Activated T-cell treated with anti-CD3 and anti-CD28 coated beads for 24 hours (primary cell): ENCODE data around the gene TRIOBP.
"Not testable (repeated sequence)": the region's sequence is repeated elsewhere in the genome, so short reads cannot be mapped to it uniquely, and the experiment has no call there.

Source experiments
- DNase-seq: peaks from one replicate; pipeline ENCODE4 v3.0.0-alpha.2; 2020; ENCODE audit warnings: low read depth

TRIOBP gene

DNA sequence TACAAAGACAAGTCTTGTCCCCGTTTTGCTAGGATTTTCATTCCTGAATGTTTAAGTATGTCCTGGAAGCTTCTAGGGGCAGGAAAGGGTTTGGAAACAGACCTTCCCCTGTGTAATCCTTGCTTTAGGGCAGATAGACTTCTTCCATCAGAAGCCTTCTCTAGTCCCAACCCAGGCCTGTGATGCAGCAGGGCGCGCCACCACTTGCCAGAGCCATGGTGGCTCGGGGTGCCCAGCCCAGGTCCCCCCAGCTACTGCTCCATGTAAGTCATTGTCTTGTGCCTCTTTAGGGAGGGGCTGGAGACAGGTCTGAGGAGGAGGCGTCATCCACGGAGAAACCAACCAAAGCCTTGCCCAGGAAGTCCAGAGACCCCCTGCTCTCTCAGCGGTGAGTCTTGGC, 6.4 kb upstream of the TRIOBP start:
- no peak for DNase-seq

DNA sequence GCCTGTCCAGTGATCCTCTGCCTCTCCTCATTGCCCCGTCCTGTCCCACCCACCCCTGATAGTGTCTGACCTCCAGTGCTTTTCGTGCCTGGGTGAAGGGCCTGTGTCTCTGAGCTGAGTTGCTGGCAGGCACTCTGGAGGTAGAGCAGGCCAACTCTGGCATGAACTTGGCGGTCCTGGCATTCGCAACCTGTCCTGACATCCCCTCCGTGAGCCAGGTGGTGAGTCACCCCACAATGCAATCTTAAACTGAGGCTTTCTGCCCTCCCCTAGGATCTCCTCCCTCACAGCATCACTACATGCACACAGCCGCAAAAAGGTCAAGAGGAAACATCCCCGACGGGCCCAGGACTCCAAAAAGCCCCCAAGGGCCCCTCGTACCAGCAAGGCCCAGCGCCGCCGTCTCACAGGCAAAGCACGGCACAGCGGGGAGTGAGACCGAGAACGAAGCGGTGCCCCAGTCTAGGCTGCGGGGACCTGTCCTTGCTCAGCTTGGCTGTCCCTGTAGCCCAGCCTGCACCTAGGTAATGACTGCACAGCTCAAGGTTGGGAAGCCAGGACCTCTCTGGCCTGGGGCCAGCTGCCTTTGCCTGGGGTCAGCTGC, 5.8 kb upstream of the TRIOBP start:
- DNase-seq: no peak

DNA sequence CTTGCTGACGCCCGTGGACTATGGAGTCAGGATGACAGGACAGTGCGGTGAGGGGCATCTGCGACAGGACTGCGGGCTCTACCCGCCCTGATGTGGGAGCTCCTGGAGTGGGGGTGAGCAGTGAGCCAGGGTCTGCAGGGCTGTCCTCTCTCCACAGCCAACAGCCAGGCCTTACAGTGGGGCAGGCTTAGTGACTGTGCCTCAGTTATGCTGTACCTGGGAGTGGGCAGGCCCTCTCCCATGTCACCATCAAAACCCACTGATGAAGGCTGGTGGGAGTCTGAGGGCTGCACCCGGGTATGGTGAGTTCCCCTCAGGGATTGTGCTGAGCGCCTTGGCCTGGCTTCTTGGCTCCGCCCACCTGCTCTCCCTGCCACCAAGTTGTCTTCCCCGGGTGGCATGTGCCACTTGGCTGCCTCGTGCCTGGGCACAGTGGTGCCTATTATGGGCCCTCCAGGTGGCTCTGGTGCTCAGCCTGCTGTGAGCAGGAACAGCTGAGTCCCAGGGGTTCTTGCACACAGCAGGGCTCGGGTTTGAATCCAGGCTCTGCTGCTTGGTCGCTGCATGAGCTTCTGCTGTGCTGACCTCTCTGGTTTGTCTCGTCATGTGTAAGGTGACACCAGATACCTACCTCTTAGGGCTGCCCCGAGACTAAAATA, 4.1 kb upstream of the TRIOBP start:
- DNase-seq: no peak

DNA sequence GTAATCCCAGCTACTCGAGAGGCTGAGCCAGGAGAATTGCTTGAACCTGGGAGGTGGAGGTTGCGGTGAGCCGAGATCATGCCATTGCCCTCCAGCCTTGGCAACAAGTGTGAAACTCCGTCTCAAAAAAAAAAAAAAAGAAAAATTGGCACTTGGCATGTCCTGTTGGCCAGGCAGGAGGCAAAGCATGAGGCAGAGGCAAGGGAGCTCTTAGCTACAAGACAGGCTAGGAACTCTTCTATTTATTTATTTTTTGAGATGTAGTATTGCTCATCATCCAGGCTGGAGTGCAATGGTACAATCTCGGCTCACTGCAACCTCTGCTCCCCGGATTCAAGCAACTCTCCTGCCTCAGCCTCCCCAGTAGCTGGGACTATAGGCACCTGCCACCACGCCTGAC, 2.7 kb upstream of the TRIOBP start:
- DNase-seq: not testable (repeated sequence)

DNA sequence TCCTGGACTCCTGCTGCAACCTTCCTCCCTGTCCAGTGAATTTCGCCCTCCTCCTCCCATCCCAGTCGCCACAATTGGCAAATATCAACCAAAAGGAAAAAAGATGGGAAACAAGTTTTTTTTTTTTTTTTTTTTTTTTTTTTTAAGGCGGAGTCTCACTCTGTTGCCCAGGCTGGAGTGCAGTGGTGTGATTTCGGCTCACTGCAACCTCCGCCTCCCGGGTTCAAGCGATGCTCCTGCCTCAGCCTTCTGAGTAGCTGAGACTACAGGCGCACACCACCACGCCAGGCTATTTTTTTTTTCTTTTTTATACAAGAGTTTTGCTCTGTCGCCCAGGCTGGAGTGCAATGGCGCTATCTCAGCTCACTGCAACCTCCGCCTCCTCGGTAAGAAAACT, 590 bp upstream of the TRIOBP start:
- DNase-seq: not testable (repeated sequence)

DNA sequence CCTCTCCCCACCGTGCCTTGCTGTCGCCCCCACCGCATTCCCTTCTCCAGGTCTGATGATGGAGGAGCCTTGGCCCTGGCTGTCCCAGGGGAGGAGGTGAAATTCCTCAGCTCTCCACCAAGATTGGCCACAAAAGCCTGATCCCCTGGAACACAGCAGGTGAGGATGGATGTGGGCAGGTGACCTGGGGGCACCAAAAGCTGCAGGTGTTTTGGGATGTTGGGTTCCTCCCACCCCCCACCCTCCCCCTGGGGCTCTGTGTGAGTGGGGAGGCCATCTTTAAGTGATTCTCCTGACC, 639 bp downstream of the TRIOBP start:
- DNase-seq: no peak

DNA sequence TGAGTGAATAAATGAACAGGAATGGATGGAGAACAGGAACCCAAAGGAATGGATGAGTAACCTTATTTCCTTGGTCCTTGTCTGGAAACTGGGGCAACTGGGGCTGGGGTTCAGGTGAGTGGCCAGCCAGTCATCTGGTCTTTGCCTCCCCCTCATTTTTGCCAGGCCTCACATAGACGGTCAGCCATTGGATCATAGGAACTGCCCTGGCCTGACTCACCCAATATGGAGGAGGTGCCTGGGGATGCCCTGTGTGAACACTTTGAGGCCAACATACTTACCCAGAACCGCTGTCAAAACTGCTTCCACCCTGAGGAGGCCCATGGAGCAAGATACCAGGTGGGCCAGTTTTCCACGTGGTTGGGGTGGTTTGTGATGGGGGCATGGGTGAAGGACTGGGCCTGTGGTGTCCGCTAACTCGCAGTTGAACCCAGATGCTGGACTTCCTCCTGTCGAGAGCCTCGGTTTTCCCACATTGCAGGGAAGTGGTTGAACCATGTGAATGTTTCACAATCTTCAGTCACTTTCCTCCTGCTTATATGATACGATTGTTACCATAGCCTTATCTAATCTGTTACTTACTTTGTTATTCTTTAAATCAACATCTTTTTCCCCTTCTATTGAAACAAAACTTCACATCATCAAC, 4.4 kb downstream of the TRIOBP start:
- no peak for DNase-seq

DNA sequence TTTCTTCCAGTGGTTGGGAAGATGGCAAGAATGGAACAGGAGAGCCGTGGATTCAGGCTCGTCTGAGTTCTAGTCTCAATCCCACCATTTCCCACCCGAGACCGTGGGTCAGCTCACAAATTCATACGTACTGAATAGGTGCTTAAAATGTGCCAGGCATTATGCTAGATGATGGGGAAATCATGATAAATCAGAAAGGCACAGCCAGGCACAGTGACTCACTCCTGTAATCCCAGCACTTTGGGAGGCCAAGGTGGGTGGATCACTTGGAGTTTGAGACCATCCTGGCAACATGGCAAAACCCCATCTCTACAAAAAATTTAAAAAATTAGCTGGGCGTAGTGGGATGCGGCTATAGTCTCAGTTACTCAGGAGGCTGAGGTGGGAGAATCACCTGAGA, 7.1 kb downstream of the TRIOBP start:
- DNase-seq: no peak

DNA sequence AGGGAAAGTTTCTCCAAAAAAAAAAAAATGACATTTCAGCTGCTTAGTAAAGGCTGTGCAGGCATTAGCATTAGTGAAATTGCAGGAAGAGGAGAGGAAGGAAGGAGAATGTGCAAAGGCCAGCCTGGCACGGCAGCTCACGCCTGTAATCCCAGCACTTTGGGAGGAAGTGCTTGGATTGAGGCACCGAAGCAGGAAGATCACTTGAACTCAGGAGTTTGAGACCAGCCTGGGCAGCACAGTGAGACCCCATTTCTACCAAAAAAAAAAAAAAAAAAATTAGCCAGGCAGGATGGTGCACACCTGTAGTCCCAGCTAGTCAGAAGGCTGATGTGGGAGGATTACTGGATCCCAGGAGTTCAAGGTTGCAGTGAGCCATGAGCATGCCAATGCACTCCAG, 7.8 kb downstream of the TRIOBP start:
- no peak for DNase-seq

DNA sequence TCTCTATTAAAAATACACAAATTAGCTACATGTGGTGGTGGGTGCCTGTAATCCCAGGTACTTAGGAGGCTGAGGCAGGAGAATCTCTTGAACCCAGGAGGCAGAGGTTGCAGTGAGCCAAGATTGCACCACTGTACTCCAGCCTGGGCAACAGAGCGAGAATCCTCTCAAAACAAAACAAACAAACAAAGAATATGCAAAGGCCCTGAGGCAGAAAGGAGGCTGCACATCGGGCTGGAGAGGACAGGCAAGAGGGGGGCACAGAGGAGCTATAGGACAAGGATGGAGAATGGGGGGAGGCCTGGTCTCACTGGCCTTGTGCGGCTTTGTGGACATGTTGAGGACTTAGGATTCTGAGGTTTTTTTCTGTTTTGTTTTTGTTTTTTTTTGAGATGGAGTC, 8.4 kb downstream of the TRIOBP start:
- DNase-seq: no peak

DNA sequence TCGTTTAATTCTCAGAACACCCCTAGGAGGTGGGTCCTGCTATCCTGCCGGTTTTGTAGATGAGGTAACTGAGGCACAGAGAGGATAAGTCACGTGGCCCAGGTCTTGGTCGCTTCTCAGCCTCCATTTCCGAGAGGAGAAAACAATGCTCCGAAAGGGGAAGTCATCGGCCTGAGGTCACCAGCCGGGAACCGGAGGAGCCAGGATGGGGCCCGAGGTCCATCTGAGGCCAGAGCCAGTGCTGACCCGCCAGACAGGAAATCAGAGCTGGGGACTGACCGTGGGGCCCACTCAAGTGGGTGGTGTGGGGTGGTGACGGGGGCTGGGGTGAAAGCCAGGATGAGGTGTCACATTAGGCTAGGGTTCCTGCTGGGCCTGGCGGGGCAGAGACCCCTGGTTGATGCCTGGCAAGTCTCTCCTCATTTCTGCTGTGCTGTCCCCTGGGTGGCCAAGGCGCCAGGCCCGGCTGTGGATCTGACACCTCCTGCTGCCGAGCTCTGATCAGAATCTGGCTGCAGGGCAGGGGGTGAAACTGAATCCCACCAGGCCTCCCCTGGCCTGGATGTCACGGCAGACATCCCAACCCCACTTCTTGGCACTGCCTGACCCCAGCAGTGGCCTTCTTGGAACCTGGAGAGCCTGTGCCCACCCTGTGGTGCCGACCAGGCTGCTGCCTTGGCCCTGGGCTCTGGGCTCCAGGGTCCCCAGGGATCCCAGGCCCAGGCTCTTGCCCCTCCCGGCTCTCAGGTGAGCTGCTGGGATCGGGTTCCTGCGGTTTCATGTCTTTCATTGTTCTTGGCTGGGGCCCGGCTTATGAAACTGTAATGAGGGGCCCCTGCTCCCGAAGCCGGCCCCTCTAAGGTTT, 12.0 kb downstream of the TRIOBP start:
- no peak for DNase-seq

DNA sequence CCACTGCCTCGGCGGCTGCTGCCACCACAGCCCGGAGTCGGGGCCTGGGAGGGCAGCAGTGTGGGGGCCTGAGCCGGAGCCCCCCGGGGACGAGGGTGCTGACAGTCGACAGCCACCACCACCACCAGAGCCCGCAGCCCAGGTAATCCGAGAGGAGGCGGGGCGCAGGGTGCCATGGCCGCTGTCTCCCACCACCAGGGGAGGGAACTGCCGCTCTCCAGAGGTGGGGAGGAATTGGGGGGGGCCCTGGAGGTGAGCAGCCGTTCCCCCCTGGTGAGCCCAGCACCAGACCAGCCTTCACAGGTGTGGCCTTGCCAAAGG, 12.6 kb downstream of the TRIOBP start:
- DNase-seq: no peak

DNA sequence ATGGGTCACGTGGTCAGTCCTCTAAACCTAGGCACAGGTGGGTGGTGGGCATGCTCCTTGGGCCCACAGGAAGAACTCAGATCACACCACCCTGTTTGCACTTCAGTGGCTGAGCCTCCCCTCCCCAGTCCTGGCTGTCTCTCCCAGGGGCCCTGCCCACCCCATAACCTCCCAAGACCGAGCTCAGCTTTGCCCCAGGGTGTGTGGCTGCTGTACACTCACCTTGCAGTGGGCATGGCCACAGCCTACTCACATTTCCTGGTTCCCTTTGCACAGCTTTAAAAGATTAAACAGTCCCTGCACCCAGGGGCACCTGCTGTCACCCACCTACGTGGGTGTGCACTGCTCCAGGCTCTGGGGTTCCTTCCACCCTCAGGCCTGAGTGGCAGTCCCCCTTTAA, 13.8 kb downstream of the TRIOBP start:
- no peak for DNase-seq

DNA sequence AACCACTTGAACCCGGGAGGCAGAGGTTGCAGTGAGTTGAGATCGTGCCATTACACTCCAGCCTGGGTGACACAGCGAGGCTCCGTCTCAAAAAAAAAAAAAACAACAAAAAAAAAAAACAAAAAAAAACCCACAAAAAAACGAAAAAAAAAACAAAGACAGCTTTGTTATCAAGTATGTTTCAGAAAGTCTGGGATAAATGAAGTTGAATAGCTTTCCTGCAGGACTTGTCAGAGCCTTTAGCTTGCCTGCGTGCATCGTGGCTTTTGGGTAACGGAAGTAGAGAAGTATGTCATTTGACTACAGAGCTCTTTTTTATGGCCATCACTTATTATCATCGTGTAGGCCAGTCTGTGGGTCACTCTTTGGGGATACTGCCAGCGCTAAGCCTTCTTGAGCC, 14.6 kb downstream of the TRIOBP start:
- DNase-seq: no peak

DNA sequence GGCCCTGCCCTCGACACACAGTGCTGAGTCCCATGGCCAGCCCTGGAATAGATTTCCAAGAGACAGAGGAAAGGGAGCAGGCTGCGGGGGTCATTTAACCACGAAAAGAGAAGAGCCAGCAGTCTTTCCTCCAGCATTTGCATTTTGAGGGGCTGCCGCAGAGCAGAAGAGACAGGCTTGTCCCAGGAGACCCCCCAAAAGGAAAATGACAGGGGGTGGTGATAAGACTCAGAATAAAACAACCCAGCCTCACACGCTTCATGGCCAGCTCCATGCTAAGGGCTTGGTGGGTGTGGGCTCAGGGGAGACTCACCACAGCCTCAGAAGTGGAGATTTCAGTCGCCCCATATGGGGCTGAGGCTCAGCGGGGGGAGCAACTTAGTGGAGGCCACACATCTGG, 16.9 kb downstream of the TRIOBP start:
- DNase-seq: no peak

DNA sequence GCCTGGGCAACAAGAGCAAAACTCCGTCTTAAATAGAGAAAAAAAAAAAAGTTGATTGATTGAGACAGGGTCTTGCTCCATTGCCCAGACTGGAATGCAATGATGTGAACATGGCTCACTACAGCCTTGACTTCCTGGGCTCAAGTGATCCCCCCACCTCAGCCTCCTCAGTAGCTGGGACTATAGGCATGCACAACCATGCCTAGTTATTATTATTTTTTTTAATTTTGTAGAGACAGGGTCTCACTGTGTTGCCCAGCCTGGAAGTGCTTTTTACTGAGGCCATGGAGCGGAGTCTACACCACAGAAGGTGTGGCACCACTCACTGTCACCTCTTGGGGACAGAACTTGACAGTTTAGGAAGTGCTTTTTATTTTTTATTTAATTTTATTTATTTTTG, 17.8 kb downstream of the TRIOBP start:
- DNase-seq: no peak

DNA sequence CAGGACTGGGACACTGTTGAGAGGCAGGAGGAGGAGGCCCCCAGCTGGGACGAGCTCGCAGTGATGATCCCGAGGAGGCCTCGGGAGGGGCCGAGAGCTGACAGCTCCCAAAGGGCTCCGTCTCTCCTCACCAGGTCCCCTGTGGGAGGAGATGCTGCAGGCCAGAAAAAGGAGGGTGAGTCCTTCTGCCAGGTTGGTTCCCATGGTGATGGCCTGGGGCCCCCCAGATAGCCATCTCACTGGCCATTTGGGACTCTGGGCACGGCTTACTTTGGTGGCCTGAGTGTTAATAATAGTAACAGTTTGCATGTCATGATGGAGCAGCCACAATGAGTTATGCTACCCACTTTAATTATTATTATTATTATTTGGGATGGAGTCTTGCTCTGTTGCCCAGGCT, 18.9 kb downstream of the TRIOBP start:
- DNase-seq: no peak

DNA sequence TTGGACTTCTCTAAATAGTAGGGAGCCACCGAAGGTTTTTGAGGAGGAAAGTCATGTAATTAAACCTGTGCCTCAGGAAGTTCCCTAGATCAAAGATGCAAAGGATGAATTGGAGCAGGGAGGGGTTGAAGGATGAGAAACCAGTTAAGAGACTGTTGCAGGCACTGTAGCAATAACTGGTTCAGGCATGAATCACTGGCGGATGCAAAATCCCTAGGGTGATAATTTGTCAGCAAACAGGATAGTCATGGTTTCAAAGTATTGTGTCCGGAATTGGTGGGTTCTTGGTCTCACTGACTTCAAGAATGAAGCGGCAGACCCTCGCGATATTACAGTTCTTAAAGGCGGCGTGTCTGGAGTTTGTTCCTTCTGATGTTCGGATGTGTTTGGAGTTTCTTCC, 19.9 kb downstream of the TRIOBP start:
- DNase-seq: no peak

DNA sequence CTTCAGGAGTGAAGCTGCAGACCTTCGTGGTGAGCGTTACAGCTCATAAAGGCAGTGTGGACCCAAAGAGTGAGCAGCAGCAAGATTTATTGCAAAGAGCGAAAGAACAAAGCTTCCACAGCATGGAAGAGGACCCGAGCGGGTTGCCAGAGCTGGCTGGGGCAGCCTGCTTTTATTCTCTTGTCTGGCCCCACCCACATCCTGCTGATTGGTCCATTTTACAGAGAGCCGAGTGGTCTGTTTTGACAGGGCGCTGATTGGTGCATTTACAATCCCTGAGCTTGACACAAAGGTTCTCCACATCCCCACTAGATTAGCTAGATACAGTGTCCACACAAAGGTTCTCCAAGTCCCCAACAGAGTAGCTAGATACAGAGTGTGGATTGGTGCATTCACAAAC, 20.4 kb downstream of the TRIOBP start:
- not testable (repeated sequence) for DNase-seq

DNA sequence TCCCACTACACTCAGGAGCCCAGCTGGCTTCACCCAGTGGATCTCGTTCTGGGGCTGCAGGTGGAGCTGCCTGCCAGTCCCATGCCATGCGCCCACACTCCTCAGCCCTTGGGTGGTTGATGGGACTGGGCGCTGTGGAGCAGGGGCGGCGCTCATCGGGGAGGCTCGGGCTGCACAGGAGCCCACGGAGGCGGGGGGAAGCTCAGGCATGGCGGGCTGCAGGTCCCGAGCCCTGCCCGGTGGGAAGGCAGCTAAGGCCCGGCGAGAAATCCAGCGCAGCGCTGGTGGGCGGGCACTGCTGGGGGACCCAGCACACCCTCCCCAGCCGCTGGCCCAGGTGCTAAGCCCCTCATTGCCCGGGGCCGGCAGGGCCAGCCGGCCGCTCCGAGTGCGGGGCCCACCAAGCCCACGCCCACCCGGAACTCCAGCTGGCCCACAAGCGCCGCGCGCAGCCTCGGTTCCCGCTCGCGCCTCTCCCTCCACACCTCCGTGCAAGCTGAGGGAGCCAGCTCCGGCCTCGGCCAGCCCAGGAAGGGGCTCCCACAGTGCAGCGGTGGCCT, 21.0 kb downstream of the TRIOBP start:
- not testable (repeated sequence) for DNase-seq

DNA sequence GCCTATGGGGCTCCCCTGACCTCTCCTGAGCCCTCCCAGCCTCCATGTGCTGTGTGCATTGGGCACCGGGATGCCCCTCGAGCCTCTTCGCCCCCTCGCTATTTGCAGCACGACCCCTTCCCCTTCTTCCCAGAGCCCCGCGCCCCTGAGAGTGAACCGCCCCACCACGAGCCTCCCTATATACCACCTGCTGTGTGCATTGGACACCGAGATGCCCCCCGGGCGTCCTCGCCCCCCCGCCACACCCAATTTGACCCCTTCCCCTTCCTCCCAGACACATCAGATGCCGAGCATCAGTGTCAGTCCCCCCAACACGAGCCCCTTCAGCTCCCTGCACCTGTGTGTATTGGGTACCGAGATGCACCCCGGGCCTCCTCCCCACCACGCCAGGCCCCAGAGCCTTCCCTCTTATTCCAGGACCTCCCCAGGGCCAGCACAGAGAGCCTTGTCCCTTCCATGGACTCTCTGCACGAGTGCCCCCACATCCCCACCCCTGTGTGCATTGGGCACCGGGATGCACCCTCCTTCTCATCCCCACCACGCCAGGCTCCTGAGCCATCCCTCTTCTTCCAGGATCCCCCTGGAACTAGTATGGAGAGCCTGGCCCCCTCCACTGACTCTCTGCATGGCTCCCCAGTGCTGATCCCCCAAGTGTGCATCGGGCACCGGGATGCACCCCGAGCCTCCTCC, 28.8 kb downstream of the TRIOBP start:
- DNase-seq: no peak

DNA sequence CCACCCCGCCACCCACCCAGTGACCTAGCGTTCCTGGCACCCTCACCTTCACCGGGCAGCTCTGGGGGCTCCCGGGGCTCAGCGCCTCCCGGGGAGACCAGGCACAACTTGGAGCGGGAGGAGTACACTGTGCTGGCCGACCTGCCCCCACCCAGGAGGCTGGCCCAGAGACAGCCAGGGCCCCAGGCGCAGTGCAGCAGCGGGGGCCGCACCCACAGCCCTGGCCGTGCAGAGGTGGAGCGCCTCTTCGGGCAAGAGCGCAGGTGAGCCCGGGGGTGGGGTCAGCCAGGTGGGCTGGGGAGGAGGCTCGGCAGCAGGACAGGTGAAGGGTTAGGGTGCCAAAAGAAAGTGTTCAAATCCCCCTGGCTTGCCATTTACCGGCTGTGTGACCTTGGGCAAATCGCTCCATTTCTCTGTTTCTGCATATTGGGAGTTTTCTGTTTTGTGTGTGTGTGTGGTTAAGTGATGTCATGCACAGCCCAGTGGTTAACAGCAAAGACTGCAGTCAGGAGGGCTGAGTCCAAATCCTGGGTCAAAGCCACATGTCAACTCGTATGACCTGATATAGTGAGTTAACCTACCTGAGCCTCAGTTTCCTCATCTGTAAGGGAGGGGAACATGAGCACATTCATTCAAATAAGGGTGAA, 29.5 kb downstream of the TRIOBP start:
- no peak for DNase-seq
